ENCODE results near the gene SYTL3.

SYTL3 gene

DNA sequence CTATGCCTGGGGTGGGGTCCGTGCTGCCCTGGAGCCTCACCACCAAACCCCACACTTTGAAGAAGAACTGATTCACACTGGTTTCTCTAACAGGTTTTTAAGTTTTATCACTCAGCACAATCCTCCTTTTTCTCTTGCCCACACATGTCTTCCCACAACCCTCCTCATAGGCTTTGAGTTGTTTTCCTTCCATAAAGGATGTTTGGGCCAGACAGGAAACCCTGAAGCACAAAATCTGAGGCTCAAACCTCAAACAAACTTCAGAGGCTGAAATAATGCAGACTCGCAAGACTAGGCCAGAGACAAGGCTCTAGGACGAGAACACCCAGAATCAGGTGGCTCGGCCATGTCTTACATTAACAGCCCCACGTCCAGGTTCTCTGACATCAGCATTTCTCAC is 134.0 kb downstream of the SYTL3 start:
- Histone ChIP-seq H4K20me1 (ENCODE audit: insufficient read depth, low read length) (peaks cover 34% of the 10 kb centered on the region), H3K9ac (ENCODE audit: low read depth, low read length) (no peak overlapping the region), H3K27me3 (ENCODE audit: insufficient read depth, low read length, poor library complexity) (no peaks in the 10 kb centered on the region), H3K27ac (ENCODE audit: low read length) (no peak overlapping the region), H3K4me1 (ENCODE audit: insufficient read depth, low read length) (no peaks in the 10 kb centered on the region), H3K9me3 (ENCODE audit: insufficient read depth, low read length, severe bottlenecking) (no peaks in the 10 kb centered on the region), H2AFZ (ENCODE audit: low read depth, low read length) (no peak overlapping the region), H3K4me3 (ENCODE audit: low read depth in 1 of 2, low read length in 2 of 2) (no peak overlapping the region), H3K36me3 (ENCODE audit: insufficient read depth, low read length) (peaks cover 93% of the 10 kb centered on the region), H3K4me2 (ENCODE audit: insufficient read depth, low read length) (no peak overlapping the region), H3K79me2 (ENCODE audit: insufficient read depth, low read length) (peaks cover 21% of the 10 kb centered on the region)
- ATAC-seq (ENCODE audit: insufficient read depth, low read depth) (no peak), DNase-seq (no peak)
- TF ChIP-seq, protein P1, sequence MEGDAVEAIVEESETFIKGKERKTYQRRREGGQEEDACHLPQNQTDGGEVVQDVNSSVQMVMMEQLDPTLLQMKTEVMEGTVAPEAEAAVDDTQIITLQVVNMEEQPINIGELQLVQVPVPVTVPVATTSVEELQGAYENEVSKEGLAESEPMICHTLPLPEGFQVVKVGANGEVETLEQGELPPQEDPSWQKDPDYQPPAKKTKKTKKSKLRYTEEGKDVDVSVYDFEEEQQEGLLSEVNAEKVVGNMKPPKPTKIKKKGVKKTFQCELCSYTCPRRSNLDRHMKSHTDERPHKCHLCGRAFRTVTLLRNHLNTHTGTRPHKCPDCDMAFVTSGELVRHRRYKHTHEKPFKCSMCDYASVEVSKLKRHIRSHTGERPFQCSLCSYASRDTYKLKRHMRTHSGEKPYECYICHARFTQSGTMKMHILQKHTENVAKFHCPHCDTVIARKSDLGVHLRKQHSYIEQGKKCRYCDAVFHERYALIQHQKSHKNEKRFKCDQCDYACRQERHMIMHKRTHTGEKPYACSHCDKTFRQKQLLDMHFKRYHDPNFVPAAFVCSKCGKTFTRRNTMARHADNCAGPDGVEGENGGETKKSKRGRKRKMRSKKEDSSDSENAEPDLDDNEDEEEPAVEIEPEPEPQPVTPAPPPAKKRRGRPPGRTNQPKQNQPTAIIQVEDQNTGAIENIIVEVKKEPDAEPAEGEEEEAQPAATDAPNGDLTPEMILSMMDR (IDR thresholded peaks at IDR 0.05; ENCODE audit: borderline replicate concordance, extremely low read depth, low read length, poor library complexity, severe bottlenecking) = no peak
- no peak for TF ChIP-seq EZH2 (IDR thresholded peaks at IDR 0.05; ENCODE audit: borderline replicate concordance, low read depth, low read length, severe bottlenecking)

DNA sequence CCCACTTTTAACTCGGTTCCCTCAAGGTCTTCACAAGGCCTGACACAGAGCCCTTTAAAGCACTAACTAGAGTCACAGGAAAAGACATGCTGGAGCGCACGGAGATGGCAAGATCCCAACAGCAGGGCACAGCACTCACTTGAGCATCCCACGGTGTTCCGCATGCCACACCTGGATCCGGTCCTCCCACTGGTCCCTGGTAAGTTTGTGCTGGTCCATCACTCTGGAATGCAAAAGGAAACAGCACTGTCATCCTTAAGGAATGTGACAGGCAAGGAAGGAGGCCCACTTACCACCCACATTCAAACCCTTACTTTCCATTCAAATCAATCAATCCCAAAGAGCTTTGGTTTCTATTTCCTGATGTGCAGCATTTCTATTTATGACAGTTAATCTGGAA is 134.7 kb downstream of the SYTL3 start:
- no peak for ATAC-seq (ENCODE audit: insufficient read depth, low read depth)
- no peak overlapping the region for H2AFZ ChIP-seq (ENCODE audit: low read depth, low read length)
- no peak overlapping the region for H3K9ac ChIP-seq (ENCODE audit: low read depth, low read length)
- H4K20me1 ChIP-seq (ENCODE audit: insufficient read depth, low read length) = peaks cover 40% of the 10 kb centered on the region
- no peaks in the 10 kb centered on the region for H3K9me3 ChIP-seq (ENCODE audit: insufficient read depth, low read length, severe bottlenecking)
- peaks cover 23% of the 10 kb centered on the region for H3K79me2 ChIP-seq (ENCODE audit: insufficient read depth, low read length)
- H3K27me3 ChIP-seq (ENCODE audit: insufficient read depth, low read length, poor library complexity) = no peaks in the 10 kb centered on the region
- H3K4me2 ChIP-seq (ENCODE audit: insufficient read depth, low read length) = no peak overlapping the region
- TF ChIP-seq EZH2 (IDR thresholded peaks at IDR 0.05; ENCODE audit: borderline replicate concordance, low read depth, low read length, severe bottlenecking) = no peak
- TF ChIP-seq, protein P1 (IDR thresholded peaks at IDR 0.05; ENCODE audit: borderline replicate concordance, extremely low read depth, low read length, poor library complexity, severe bottlenecking) = no peak
- H3K27ac ChIP-seq (ENCODE audit: low read length) = no peak overlapping the region
- peaks cover 95% of the 10 kb centered on the region for H3K36me3 ChIP-seq (ENCODE audit: insufficient read depth, low read length)
- DNase-seq = no peak
- H3K4me3 ChIP-seq (ENCODE audit: low read depth in 1 of 2, low read length in 2 of 2) = no peak overlapping the region
- peaks cover 5% of the 10 kb centered on the region for H3K4me1 ChIP-seq (ENCODE audit: insufficient read depth, low read length)

DNA sequence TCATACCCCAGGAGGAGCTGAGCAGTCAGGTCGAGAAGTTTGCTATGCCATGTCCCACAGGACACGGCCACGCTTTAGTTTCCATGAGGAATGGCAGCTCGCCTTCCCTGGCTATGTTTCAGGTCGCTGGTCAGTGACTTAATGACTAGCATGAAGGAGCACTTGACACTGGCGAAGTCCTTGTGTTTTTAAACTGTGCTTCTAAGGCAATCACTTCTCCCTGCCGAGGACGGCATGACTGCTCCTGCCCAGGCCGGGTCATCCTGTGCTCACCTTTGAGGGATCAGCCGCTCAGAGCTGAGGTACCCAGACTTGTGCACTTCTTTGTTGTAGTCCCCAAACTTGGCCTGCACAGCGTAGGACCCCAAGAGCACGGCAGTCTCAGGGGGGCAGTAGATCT is 135.2 kb downstream of the SYTL3 start:
- Histone ChIP-seq H3K36me3 (ENCODE audit: insufficient read depth, low read length) (peaks cover 99% of the 10 kb centered on the region), H3K9me3 (ENCODE audit: insufficient read depth, low read length, severe bottlenecking) (no peaks in the 10 kb centered on the region), H3K27me3 (ENCODE audit: insufficient read depth, low read length, poor library complexity) (no peaks in the 10 kb centered on the region), H3K4me3 (ENCODE audit: low read depth in 1 of 2, low read length in 2 of 2) (no peak overlapping the region), H3K79me2 (ENCODE audit: insufficient read depth, low read length) (peaks cover 28% of the 10 kb centered on the region), H3K9ac (ENCODE audit: low read depth, low read length) (no peak overlapping the region), H3K4me2 (ENCODE audit: insufficient read depth, low read length) (no peak overlapping the region), H3K4me1 (ENCODE audit: insufficient read depth, low read length) (peaks cover 10% of the 10 kb centered on the region), H3K27ac (ENCODE audit: low read length) (no peak overlapping the region), H4K20me1 (ENCODE audit: insufficient read depth, low read length) (peaks cover 46% of the 10 kb centered on the region), H2AFZ (ENCODE audit: low read depth, low read length) (no peak overlapping the region)
- no peak for TF ChIP-seq EZH2 (IDR thresholded peaks at IDR 0.05; ENCODE audit: borderline replicate concordance, low read depth, low read length, severe bottlenecking)
- TF ChIP-seq, protein P1 (IDR thresholded peaks at IDR 0.05; ENCODE audit: borderline replicate concordance, extremely low read depth, low read length, poor library complexity, severe bottlenecking) = no peak
- DNase-seq (no peak), ATAC-seq (ENCODE audit: insufficient read depth, low read depth) (no peak)
